Pancreas (tissue), 10 donors: Measurements from ENCODE around the gene OBSCN. TPM values are rescaled to one million over a fixed set of nuclear protein-coding genes. Genes with fewer than 3 reads are reported as not detected.
A peak's percentile ranks its signal among the peaks of the same experiment; 100 is the strongest.

Experiments used
- ATAC-seq, 4 donors: fragments of 200-7000 bp; cut with Tn5 transposase; one replicate each; pipeline versions ENCODE4 v1.8.0 to v1.9.1; 2020; ENCODE audit warnings: mild to moderate bottlenecking in 4 of 4, moderate library complexity in 4 of 4
- DNase-seq, 6 donors: peaks; one replicate each; pipeline ENCODE4 v3.0.0-alpha.2; 2020
- FAIRE-seq: peaks from 2 replicates; lab custom pipeline; 2012; peaks lifted over from hg19 to GRCh38; lab: Jason Lieb, UNC
- H3K27ac ChIP-seq, 4 donors: fragments of 200-600 bp; sonication (generic); 1 replicate in 3 of 4; 2 replicates in 1 of 4; pipeline versions ENCODE4 v1.5.0 to v1.8.0; 2020
- H3K27me3 ChIP-seq, 4 donors: fragments of 200-600 bp; one replicate each; pipeline ENCODE4 v1.8.0; 2021
- H3K36me3 ChIP-seq, 3 donors: fragments of 200-600 bp; sonication (generic) in 1 of 3; one replicate each; pipeline versions ENCODE4 v1.5.0 to v1.8.0; 2020 to 2021
- H3K4me1 ChIP-seq, 3 donors: fragments of 200-600 bp; one replicate each; pipeline ENCODE4 v1.8.0; 2021
- H3K4me3 ChIP-seq, 4 donors: fragments of 200-600 bp; sonication (generic) in 2 of 4; one replicate each; pipeline versions ENCODE4 v1.5.0 to v1.8.0; 2020 to 2021
- H3K9me3 ChIP-seq, 4 donors: fragments of 200-600 bp; one replicate each; pipeline ENCODE4 v1.8.0; 2021
- CTCF ChIP-seq, 4 donors: fragments of 200-600 bp; sonication (generic) in 3 of 4; IDR thresholded peaks; one replicate each; pipeline versions ENCODE4 v1.5.0 to v1.8.0; 2021; ENCODE audit warnings: antibody characterized with exemption in 4 of 4
- WGBS, 2 donors: extraction: QIAGEN DNeasy Blood & Tissue Kit; methylation state at CpG; one replicate each; pipeline ENCODE4 v1.1.7; 2013; 5-methylcytosine and 5-hydroxymethylcytosine counted together
- intact Hi-C, 3 donors: fragments of 100-400 bp; cut with DNase I; formaldehyde crosslinking; loops; one replicate each; pipeline versions ENCODE4 v1.11.1 to v1.14.2; 2022
- polyA plus RNA-seq, 2 donors: library from polyadenylated mRNA; stranded (reverse); fragments of 200-250 nt; gene quantifications; one replicate each; pipeline ENCODE4 v1.2.3, GENCODE V29; 2013
- total RNA-seq, 6 donors: library from RNA; stranded (reverse); fragmentation: NEBNext Ultra II Directional in 4 of 6; extraction: Animal tissue kit (Norgen Biotek cat#: 25700) in 4 of 6; gene quantifications; one replicate each; pipeline versions ENCODE4 v1.2.1 to v1.2.4, GENCODE V29; 2021 to 2023
- donor health status: healthy with polysubstance abuse.
- donor health status: DM: no; HTN: no; CAD: no; lungs with moderate emphysema.
- donor health status: DM: no; HTN: no; CAD: no.
- donor health status: control.
- donor health status: control.
- donor health status: Bipolar disorder and iron deficiency.
- donor health status: DM: yes; HTN: yes; CAD: no.
- donor health status: DM: no; HTN: no; CAD: no.
- donor health status: DM: no; HTN: no; CAD: no.
- donor health status: DM: yes; HTN: yes; CAD: no.

The OBSCN gene
- total and polyA plus RNA-seq, 8 donors: 7.9 to 61.4 (median 11.3) TPM

DNA sequence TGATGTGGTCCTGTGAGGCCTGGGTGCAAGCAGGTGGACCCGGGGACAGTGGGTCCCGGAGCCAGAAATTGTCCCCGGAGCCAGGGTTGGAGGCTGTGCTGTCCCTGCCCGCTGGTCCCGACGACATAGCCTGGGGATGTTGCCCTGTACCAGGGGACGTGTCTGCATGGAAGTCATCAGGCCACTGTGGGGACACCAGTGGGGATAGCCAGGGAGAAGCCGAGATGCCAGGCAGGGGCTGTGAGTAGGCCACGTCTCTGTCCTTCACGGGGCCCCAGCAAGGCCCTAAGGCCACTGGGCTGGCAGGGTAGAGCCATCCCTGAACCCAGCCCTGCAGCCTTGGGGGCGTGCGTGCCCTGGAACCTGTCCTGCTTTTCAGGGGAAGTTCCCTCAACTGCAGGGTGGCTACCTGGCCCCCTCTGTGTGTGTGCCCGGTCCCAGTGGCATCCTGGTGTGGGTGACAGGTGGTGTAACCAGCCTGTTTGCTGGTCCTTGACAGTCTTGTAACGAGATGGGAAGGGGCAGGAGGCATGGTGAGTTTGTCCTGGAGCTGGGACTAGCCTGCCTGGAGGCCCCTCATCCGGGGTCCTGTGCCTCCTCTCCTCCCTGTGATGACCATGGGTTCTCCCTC, 73.2 kb downstream of the OBSCN start:
- H3K27me3 ChIP-seq: no peaks in the 10 kb centered on the region
- H3K36me3 ChIP-seq: no peaks in the 10 kb centered on the region
- intact Hi-C loops: no loop called here
- FAIRE-seq (no peak), ATAC-seq (no peak), DNase-seq (peak in 3 of 6 donors; percentile 6 to 61 (median 44))
- H3K9me3 ChIP-seq: no peaks in the 10 kb centered on the region
- H3K27ac ChIP-seq: no peak overlapping the region
- no peak overlapping the region for H3K4me3 ChIP-seq
- TF ChIP-seq CTCF (IDR thresholded peaks at IDR 0.05): no peak
- H3K4me1 ChIP-seq: no peaks in the 10 kb centered on the region
- 93 to 94% methylated on average over 15 of the region's 15 CpGs for whole genome bisulfite sequencing, 2 donors

- no peaks in the 10 kb centered on the region for H3K27me3 ChIP-seq
- 89 to 94% methylated on average over 16 of the region's 16 CpGs for WGBS, 2 donors
- intact Hi-C loops: no loop called here
- no peak for FAIRE-seq
- H3K9me3 ChIP-seq: no peaks in the 10 kb centered on the region
- ATAC-seq: no peak
- TF ChIP-seq CTCF (IDR thresholded peaks at IDR 0.05): no peak
- H3K36me3 ChIP-seq: no peaks in the 10 kb centered on the region
- H3K27ac ChIP-seq: no peak overlapping the region
- peak in 3 of 6 donors; percentile 9 to 52 (median 49) for DNase-seq
- H3K4me3 ChIP-seq: no peak overlapping the region
- no peaks in the 10 kb centered on the region for H3K4me1 ChIP-seq
Observed at GRCh38 chr1:228281631-228282328, 73.9 kb downstream of the OBSCN start.

GRCh38 chr1:228282329-228283042, 74.6 kb downstream of the OBSCN start:
- WGBS, 2 donors: 92 to 95% methylated on average over 17 of the region's 17 CpGs
- ATAC-seq (no peak), DNase-seq (peak in 3 of 6 donors; percentile 10 to 46 (median 44)), FAIRE-seq (no peak)
- Histone ChIP-seq H3K36me3 (no peaks in the 10 kb centered on the region), H3K4me1 (no peaks in the 10 kb centered on the region), H3K27ac (no peak overlapping the region), H3K27me3 (no peaks in the 10 kb centered on the region), H3K4me3 (no peak overlapping the region), H3K9me3 (no peaks in the 10 kb centered on the region)
- intact Hi-C loops: no loop called here
- TF ChIP-seq CTCF (IDR thresholded peaks at IDR 0.05): no peak

GRCh38 chr1:228283043-228283371, 75.2 kb downstream of the OBSCN start:
- H3K36me3 ChIP-seq: no peaks in the 10 kb centered on the region
- H3K27me3 ChIP-seq: no peaks in the 10 kb centered on the region
- ATAC-seq (no peak), DNase-seq (peak in 2 of 6 donors; percentile 46 to 71), FAIRE-seq (no peak)
- no peaks in the 10 kb centered on the region for H3K4me1 ChIP-seq
- TF ChIP-seq CTCF (IDR thresholded peaks at IDR 0.05): no peak
- no peak overlapping the region for H3K27ac ChIP-seq
- no peak overlapping the region for H3K4me3 ChIP-seq
- intact Hi-C loops: no loop called here
- 94 to 95% methylated on average over 21 to 22 of the region's 22 CpGs for WGBS, 2 donors
- H3K9me3 ChIP-seq: no peaks in the 10 kb centered on the region
